DMS79 treated with DMSO at 0.1 percent for 48 hours (cell line): ENCODE results near the gene HSD17B8.

Source experiments
- DNase-seq: peaks from one replicate; lab custom pipeline; 2025; lab: John Stamatoyannopoulos, UW

HSD17B8 gene

DNA sequence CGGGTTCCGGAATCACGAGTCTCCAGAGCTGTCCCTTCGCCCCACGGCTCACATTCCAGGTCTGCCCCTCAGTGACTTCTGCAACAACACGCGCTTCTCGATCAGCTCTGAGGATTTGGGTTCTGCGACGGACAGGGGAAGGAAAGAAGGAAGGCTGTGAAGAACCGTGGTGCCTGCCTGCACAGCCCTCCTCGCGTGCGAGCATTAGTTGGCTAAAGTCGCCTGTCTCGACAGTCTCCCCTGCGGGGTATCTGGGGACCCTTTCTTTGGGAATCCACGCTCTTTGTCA is 44.1 kb downstream of the HSD17B8 start:
- peak; percentile 61 for DNase-seq

DNA sequence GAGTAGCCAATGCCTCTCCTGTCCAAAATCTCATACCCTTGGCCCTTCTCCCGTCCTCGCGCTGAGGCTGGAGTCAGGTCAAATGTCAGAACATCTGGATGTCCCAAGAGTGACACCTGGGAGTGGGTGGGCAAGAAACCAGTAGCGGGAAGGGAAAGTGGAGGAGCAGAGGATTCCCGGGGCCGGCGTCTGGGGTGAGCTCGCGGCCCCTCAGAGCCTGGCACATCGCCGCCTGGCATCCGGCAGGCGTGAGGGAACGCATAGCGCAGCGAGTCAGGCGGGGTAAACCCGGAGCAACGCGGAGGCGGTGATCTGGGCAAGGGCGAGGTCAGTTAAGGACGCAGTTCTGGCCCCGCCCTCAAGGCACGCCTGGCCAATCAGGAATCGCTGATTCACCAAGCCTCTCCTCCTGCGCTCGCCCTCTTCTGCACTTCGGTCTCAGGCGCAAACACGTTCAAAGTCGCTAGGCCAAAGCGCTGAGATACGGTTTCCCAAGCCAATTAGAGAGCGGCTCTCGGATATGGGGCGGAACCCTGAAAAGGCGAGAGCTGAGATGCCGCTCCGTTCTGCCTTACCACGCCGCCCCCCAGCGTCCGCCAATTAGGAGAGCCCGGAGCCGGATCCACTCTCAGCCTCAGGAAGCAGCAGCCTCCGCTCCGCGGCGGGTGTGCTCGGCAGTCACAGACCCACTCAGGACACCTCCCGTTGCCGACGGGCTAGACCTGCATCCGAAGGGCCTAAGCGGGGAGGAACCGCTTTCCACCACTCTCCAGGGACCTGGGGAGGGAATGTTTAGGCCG is 44.7 kb downstream of the HSD17B8 start:
- DNase-seq, result peak; percentile 98

GRCh38 chr6:33249732-33250630 is 45.5 kb downstream of the HSD17B8 start:
- no peak for DNase-seq

GRCh38 chr6:33250731-33251130 is 46.3 kb downstream of the HSD17B8 start:
- no peak for DNase-seq

GRCh38 chr6:33251395-33252012 is 47.0 kb downstream of the HSD17B8 start:
- DNase-seq, result no peak

- no peak for DNase-seq
These were observed 48.3 kb downstream of the HSD17B8 start for GRCh38 chr6:33252759-33253158.

- no peak for DNase-seq
These were observed 50.1 kb downstream of the HSD17B8 start for GRCh38 chr6:33254591-33254990.
